ENCODE data around the gene C1QTNF8. TPM values are rescaled to one million over a fixed set of nuclear protein-coding genes. Genes with fewer than 3 reads are reported as not detected.
A peak's percentile ranks its signal among the peaks of the same experiment; 100 is the strongest.

The C1QTNF8 gene
- total and polyA plus RNA-seq, 2 of the 13 experiments (the other 11 are each of a cell fraction or from before 2014, with no cell fraction given), result 0.09 TPM; not detected in 1

GRCh38 chr16:1089822-1090619, 6.0 kb downstream of the C1QTNF8 start (continued):
- TF ChIP-seq, protein P1, sequence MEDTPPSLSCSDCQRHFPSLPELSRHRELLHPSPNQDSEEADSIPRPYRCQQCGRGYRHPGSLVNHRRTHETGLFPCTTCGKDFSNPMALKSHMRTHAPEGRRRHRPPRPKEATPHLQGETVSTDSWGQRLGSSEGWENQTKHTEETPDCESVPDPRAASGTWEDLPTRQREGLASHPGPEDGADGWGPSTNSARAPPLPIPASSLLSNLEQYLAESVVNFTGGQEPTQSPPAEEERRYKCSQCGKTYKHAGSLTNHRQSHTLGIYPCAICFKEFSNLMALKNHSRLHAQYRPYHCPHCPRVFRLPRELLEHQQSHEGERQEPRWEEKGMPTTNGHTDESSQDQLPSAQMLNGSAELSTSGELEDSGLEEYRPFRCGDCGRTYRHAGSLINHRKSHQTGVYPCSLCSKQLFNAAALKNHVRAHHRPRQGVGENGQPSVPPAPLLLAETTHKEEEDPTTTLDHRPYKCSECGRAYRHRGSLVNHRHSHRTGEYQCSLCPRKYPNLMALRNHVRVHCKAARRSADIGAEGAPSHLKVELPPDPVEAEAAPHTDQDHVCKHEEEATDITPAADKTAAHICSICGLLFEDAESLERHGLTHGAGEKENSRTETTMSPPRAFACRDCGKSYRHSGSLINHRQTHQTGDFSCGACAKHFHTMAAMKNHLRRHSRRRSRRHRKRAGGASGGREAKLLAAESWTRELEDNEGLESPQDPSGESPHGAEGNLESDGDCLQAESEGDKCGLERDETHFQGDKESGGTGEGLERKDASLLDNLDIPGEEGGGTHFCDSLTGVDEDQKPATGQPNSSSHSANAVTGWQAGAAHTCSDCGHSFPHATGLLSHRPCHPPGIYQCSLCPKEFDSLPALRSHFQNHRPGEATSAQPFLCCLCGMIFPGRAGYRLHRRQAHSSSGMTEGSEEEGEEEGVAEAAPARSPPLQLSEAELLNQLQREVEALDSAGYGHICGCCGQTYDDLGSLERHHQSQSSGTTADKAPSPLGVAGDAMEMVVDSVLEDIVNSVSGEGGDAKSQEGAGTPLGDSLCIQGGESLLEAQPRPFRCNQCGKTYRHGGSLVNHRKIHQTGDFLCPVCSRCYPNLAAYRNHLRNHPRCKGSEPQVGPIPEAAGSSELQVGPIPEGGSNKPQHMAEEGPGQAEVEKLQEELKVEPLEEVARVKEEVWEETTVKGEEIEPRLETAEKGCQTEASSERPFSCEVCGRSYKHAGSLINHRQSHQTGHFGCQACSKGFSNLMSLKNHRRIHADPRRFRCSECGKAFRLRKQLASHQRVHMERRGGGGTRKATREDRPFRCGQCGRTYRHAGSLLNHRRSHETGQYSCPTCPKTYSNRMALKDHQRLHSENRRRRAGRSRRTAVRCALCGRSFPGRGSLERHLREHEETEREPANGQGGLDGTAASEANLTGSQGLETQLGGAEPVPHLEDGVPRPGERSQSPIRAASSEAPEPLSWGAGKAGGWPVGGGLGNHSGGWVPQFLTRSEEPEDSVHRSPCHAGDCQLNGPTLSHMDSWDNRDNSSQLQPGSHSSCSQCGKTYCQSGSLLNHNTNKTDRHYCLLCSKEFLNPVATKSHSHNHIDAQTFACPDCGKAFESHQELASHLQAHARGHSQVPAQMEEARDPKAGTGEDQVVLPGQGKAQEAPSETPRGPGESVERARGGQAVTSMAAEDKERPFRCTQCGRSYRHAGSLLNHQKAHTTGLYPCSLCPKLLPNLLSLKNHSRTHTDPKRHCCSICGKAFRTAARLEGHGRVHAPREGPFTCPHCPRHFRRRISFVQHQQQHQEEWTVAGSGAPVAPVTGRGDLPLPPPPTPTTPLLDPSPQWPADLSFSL (CRISPR knock-in tag; IDR thresholded peaks at IDR 0.05), result no peak
- TF ChIP-seq BCL6 (CRISPR knock-in tag; IDR thresholded peaks at IDR 0.05) (peak; percentile 15; the same call in 1 of the 2 replicates), TRIM24 (CRISPR knock-in tag; IDR thresholded peaks at IDR 0.05) (no peak), ZSCAN30 (CRISPR knock-in tag; IDR thresholded peaks at IDR 0.05) (no peak), ZNF777 (CRISPR knock-in tag; IDR thresholded peaks at IDR 0.05) (peak; percentile 47; the same call in 1 of the 2 replicates), RNF2 (conservative IDR thresholded peaks at IDR 0.05; ENCODE audit: low read depth) (no peak), ZKSCAN1 (IDR thresholded peaks at IDR 0.05; ENCODE audit: low read length) (no peak), ZBTB38 (CRISPR knock-in tag; IDR thresholded peaks at IDR 0.05) (peak; percentile 91), ZKSCAN8 (CRISPR knock-in tag; IDR thresholded peaks at IDR 0.05; ENCODE audit: borderline replicate concordance) (peak; percentile 75; the same call in 1 of the 2 replicates), NR2F6 (IDR thresholded peaks at IDR 0.05) (peak; percentile 55; the same call in 1 of the 2 replicates), NR2F6 (CRISPR knock-in tag; IDR thresholded peaks at IDR 0.05) (peak; percentile 79), SP1 (IDR thresholded peaks at IDR 0.05) (no peak), SP1 (CRISPR knock-in tag; IDR thresholded peaks at IDR 0.05) (peak; percentile 90; the same call in 1 of the 2 replicates), GATAD1 (CRISPR knock-in tag; IDR thresholded peaks at IDR 0.05) (peak; percentile 68; the same call in 1 of the 2 replicates), KMT2A (CRISPR knock-in tag; IDR thresholded peaks at IDR 0.05) (no peak; the same call in 1 of the 2 replicates), SMC3 (IDR thresholded peaks at IDR 0.05; ENCODE audit: low read length) (no peak), ZNF180 (CRISPR knock-in tag; IDR thresholded peaks at IDR 0.05; ENCODE audit: borderline replicate concordance, low read depth) (no peak), IRX3 (CRISPR knock-in tag; IDR thresholded peaks at IDR 0.05; ENCODE audit: borderline replicate concordance, low read depth) (peak; percentile 83; the same call in 1 of the 2 replicates), ARNTL (CRISPR knock-in tag; IDR thresholded peaks at IDR 0.05) (peak; percentile 74; the same call in 1 of the 2 replicates), KLF12 (CRISPR knock-in tag; IDR thresholded peaks at IDR 0.05; ENCODE audit: borderline replicate concordance) (peak; percentile 97), TRAFD1 (CRISPR knock-in tag; IDR thresholded peaks at IDR 0.05; ENCODE audit: borderline replicate concordance) (no peak), ZNF530 (CRISPR knock-in tag; IDR thresholded peaks at IDR 0.05; ENCODE audit: low read depth) (no peak), ZNF790 (CRISPR knock-in tag; IDR thresholded peaks at IDR 0.05; ENCODE audit: borderline replicate concordance) (no peak)
- TF ChIP-seq, protein P2, sequence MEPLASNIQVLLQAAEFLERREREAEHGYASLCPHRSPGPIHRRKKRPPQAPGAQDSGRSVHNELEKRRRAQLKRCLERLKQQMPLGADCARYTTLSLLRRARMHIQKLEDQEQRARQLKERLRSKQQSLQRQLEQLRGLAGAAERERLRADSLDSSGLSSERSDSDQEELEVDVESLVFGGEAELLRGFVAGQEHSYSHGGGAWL (CRISPR knock-in tag; IDR thresholded peaks at IDR 0.05), result no peak
